AG10803 (cell line): ENCODE results near the gene ELOA2.
"Not testable (repeated sequence)": the region's sequence is repeated elsewhere in the genome, so short reads cannot be mapped to it uniquely, and the experiment has no call there.

Experiments used
- DNase-seq: peaks from one replicate; pipeline ENCODE4 v3.0.0; 2010; ENCODE audit warnings: low read depth
- H3K4me3 ChIP-seq: 2 replicates; pipeline ENCODE4 v1.5.1; 2011; ENCODE audit warnings: mild to moderate bottlenecking, low read length, control low read depth
- TF ChIP-seq, protein P1 (sequence below): conservative IDR thresholded peaks from 2 replicates; pipeline ENCODE4 v1.5.1; 2011; ENCODE audit warnings: mild to moderate bottlenecking, low read length, control low read depth, inconsistent platforms

Gene ELOA2

DNA sequence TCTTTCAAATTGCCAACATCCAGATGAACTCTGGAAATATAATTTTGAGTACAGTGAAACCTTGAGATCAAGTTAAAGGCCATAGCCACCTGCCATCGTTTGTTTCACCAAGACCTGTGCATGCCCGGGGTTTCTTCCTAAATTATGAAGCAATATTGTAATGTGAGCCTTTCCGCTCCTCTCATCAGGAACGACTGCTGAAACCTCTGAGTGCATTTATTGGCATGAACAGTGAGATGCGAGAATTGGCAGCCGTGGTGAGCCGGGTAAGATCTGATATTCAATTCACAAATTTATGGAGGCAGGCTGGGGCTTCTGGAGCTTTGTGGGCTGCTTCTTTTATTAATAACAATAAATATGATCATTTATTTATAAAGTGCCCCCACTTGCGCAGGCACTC is 27.7 kb upstream of the ELOA2 start:
- DNase-seq: no peak

DNA sequence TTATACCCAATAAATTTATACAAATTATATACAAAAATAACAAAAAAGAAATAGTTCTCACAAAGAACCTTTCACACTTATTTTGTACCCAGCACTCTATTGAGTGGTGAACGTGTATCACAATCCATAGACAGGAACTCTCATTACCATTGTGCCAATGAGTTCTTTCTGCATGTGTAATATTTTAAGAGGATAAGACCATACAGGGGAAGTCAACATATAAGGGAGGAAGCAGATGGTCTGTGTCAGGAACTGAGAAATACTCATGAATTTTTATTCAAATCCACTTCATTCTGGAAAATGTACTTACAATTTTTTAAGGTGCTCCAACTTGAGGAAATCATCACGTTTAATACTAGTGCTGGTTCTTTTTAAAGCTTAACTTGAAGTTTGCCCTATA is 27.1 kb upstream of the ELOA2 start:
- no peak for DNase-seq
- TF ChIP-seq, protein P1, sequence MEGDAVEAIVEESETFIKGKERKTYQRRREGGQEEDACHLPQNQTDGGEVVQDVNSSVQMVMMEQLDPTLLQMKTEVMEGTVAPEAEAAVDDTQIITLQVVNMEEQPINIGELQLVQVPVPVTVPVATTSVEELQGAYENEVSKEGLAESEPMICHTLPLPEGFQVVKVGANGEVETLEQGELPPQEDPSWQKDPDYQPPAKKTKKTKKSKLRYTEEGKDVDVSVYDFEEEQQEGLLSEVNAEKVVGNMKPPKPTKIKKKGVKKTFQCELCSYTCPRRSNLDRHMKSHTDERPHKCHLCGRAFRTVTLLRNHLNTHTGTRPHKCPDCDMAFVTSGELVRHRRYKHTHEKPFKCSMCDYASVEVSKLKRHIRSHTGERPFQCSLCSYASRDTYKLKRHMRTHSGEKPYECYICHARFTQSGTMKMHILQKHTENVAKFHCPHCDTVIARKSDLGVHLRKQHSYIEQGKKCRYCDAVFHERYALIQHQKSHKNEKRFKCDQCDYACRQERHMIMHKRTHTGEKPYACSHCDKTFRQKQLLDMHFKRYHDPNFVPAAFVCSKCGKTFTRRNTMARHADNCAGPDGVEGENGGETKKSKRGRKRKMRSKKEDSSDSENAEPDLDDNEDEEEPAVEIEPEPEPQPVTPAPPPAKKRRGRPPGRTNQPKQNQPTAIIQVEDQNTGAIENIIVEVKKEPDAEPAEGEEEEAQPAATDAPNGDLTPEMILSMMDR: no peak
- no peak overlapping the region for H3K4me3 ChIP-seq

More for the DNA sequence above, 27.7 kb upstream of the ELOA2 start:
- no peak overlapping the region for H3K4me3 ChIP-seq
- TF ChIP-seq, protein P1: no peak

DNA sequence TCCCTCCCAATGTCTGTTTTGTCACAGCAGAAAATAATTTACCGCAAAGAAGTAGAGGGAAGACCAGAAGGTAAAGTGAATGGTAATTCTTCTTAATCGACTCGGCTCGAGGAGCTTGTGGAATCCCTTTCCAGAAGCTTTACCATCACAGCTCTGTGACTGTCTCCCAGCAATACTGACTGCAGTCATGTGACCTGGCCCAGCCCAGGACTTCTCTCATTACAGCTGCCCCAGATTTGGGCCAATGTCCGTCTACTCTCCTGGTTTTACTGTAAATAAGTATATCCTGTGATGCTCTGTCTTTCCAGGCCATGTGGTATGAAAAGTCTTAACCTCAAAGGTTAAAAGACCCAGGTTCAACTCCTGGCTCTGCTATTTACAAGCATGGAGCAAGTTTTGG is 18.9 kb upstream of the ELOA2 start:
- TF ChIP-seq, protein P1: no peak
- no peak overlapping the region for H3K4me3 ChIP-seq
- DNase-seq: no peak

DNA sequence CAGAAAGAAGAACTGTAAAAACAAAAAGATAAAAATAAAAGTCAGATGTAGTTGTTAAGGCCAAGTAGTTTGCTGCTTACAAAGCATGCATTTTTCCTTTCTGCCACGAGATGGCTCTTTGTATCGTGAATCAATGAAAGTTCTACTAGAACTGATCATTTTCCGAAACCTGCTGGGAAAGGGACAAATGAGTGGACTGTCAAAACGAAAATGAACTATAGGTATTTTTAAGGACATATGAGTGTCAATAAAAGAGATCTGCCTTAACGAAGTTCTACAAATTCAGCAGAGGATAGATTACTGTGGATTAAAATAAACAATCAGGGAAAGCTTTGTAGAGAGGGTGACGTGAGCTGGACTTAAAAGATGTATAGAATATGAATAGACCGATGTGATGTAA is 15.0 kb upstream of the ELOA2 start:
- H3K4me3 ChIP-seq: no peak overlapping the region
- TF ChIP-seq, protein P1: peak; percentile 86
- DNase-seq: peak; percentile 64

DNA sequence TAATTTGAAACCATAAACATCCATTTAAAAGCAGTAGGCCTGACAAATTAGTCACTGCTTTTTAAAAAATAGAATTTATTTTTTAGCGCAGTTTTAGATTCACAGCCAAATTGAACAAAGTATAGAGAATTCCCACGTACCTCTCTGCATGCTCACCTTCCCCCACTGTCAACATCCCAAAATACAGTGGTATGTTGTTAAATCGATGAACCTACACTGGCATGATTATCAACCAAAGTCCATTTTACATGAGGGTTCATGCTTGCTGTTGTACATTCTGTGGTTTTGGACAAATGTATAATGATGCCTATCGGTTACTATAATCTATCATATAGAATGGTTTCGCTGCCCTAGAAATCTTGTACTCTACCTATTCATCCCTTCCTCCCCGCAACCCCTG is 5.6 kb upstream of the ELOA2 start:
- TF ChIP-seq, protein P1: no peak
- no peak for DNase-seq
- no peak overlapping the region for H3K4me3 ChIP-seq

DNA sequence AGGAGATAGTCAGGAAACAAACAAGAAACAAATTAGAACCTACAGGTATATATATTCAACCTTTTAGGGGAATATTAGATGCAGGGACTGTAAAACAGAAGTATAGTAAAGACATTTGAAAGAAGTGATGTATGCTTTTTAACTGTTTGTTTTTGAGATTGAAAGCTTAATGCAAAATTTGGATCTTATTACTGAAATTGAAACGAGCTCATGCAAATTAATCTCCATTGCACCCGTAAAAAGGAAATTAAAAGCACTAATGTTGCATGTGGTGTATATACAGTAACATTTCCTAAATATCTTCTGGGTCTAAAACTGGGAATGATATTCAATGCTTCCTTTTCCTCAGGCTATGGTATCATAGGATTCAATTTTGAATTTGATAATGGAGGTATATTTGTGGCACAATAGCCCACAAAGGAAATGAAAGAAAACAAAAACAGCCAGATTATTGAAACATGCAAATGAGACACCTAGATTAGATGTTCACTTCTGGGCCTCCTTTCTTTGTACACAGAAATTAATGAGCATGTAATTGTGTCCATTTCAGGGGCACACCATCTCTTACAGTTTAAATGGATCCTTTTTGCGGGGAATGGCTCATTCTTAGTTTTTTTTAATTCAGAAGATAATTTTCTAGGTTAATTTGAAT is 1.6 kb upstream of the ELOA2 start:
- H3K4me3 ChIP-seq: no peak overlapping the region
- no peak for DNase-seq
- TF ChIP-seq, protein P1: no peak

DNA sequence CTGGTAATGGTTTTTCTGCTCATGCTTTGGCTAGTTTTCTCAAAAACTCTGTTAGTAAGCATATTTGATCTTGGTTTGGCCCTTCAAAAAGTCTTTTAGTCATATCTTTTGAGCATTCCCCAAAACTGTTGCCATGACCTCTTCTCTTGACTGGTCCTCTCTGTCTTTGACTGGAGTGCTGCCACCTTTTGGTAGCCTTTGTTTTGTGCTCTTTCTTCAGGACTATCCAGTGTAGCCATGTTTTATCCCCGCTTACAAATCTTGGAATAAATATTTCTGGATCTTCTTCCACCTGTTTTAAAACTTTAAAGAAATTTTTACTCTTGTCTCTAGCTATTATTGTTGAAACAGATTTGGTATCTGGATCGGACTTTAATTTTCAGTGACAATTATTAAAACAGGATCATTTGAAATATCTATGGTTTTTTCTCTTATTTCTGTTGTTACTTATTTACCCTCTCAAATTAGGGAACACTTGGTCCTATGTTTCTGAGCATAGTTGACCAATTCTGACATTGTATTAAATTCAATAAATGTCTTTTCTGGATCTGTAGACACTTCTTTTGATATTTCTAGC is 965 bp upstream of the ELOA2 start:
- TF ChIP-seq, protein P1: peak; percentile 55
- peak; percentile 25 for DNase-seq
- no peak overlapping the region for H3K4me3 ChIP-seq

DNA sequence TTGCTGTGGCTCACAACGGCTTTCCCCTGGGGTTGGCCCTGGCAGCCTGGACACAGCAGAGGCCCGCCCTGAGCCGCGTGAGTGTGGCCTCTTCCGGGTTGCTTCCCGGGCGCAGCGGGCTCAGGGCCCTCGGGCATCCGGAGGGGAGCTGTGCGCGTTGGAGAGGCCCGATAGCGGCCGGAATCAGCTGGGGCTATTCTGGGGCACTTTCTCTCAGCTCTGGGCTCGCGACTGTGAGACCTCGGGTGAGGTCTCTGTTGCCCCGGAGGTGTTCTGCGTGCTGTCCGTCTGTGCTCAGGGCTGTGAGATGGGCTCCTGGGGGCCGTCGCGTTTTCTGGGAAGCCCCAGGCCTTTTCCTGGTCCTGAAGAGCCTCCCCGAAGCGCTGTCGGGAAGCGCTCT is 830 bp downstream of the ELOA2 start:
- not testable (repeated sequence) for H3K4me3 ChIP-seq, DNase-seq
